ENCODE measurements around the gene ERBB4. TPM values are rescaled to one million over a fixed set of nuclear protein-coding genes. Genes with fewer than 3 reads are reported as not detected.

Gene ERBB4
- total RNA-seq, 2 experiments from 2014 or later = not detected

- no peaks in the 10 kb centered on the region for H3K27me3 Mint-ChIP-seq
- no peak overlapping the region for H3K27ac Mint-ChIP-seq
- H3K9me3 Mint-ChIP-seq = no peaks in the 10 kb centered on the region
- no peak for DNase-seq
- Histone ChIP-seq H3K27me3 (ENCODE audit: control insufficient read depth in 1 of 2, insufficient read depth in 2 of 2, low read length in 2 of 2) (no peaks in the 10 kb centered on the region), H3K27ac (ENCODE audit: low read depth in 1 of 2, low read length in 2 of 2) (no peak overlapping the region), H3K4me3 (ENCODE audit: low read length) (no peak overlapping the region), H3K9me3 (ENCODE audit: control insufficient read depth in 1 of 2, insufficient read depth in 1 of 2, low read length in 2 of 2) (peaks cover 0 to 3% of the 10 kb centered on the region in 2 experiments), H3K36me3 (ENCODE audit: insufficient read depth, low read length) (no peaks in the 10 kb centered on the region), H3K4me1 (ENCODE audit: insufficient read depth, low read length) (no peaks in the 10 kb centered on the region)
- TF ChIP-seq, protein P1, sequence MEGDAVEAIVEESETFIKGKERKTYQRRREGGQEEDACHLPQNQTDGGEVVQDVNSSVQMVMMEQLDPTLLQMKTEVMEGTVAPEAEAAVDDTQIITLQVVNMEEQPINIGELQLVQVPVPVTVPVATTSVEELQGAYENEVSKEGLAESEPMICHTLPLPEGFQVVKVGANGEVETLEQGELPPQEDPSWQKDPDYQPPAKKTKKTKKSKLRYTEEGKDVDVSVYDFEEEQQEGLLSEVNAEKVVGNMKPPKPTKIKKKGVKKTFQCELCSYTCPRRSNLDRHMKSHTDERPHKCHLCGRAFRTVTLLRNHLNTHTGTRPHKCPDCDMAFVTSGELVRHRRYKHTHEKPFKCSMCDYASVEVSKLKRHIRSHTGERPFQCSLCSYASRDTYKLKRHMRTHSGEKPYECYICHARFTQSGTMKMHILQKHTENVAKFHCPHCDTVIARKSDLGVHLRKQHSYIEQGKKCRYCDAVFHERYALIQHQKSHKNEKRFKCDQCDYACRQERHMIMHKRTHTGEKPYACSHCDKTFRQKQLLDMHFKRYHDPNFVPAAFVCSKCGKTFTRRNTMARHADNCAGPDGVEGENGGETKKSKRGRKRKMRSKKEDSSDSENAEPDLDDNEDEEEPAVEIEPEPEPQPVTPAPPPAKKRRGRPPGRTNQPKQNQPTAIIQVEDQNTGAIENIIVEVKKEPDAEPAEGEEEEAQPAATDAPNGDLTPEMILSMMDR (IDR thresholded peaks at IDR 0.05) = no peak
- no peak overlapping the region for H3K4me3 Mint-ChIP-seq
- H3K36me3 Mint-ChIP-seq (ENCODE audit: low read depth) = no peaks in the 10 kb centered on the region
- ChIA-PET POLR2A (no interaction called here), CTCF (no interaction called here)
- H3K4me1 Mint-ChIP-seq (ENCODE audit: low read depth) = no peaks in the 10 kb centered on the region
- no peak for ATAC-seq (ENCODE audit: poor library complexity)
- intact Hi-C loops (cut with DNase I, micrococcal nuclease) = no loop called here
Measured at GRCh38 chr2:211744379-211744778, 794.2 kb downstream of the ERBB4 start.

GRCh38 chr2:211741966-211742365 lies 796.6 kb downstream of the ERBB4 start:
- TF ChIP-seq, protein P1 (IDR thresholded peaks at IDR 0.05) = no peak
- Mint-ChIP-seq H3K27me3 (no peaks in the 10 kb centered on the region), H3K4me1 (ENCODE audit: low read depth) (no peaks in the 10 kb centered on the region), H3K9me3 (no peaks in the 10 kb centered on the region), H3K27ac (no peak overlapping the region), H3K4me3 (no peak overlapping the region), H3K36me3 (ENCODE audit: low read depth) (no peaks in the 10 kb centered on the region)
- intact Hi-C loops (cut with DNase I, micrococcal nuclease) = no loop called here
- no peak overlapping the region for H3K27ac ChIP-seq (ENCODE audit: low read depth in 1 of 2, low read length in 2 of 2)
- no peaks in the 10 kb centered on the region for H3K27me3 ChIP-seq (ENCODE audit: control insufficient read depth in 1 of 2, insufficient read depth in 2 of 2, low read length in 2 of 2)
- H3K4me1 ChIP-seq (ENCODE audit: insufficient read depth, low read length) = no peaks in the 10 kb centered on the region
- ChIA-PET POLR2A (no interaction called here), CTCF (no interaction called here)
- DNase-seq (no peak), ATAC-seq (ENCODE audit: poor library complexity) (no peak)
- H3K36me3 ChIP-seq (ENCODE audit: insufficient read depth, low read length) = no peaks in the 10 kb centered on the region
- H3K9me3 ChIP-seq (ENCODE audit: control insufficient read depth in 1 of 2, insufficient read depth in 1 of 2, low read length in 2 of 2) = peaks cover 0 to 3% of the 10 kb centered on the region in 2 experiments
- H3K4me3 ChIP-seq (ENCODE audit: low read length) = no peak overlapping the region

DNA sequence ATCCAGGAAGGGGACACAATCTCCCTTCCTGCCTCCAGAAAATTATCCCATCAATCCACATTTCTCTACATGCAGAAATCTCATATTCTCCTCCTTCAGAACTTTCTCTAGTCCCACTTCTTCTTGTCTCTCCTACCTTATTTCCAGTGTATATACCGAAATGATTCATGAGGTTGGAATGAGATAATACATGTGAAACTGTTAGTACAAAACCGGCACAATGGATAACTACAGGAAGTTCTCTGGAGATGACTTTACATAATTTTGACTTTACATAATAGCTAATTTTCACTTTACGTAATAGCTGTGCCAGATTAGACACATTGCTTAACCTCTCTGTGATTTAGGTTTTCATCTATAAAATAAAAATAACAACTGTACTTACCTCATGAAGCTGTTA lies 801.3 kb downstream of the ERBB4 start:
- ATAC-seq (ENCODE audit: poor library complexity) (no peak), DNase-seq (no peak)
- Histone ChIP-seq H3K4me1 (ENCODE audit: insufficient read depth, low read length) (no peaks in the 10 kb centered on the region), H3K27ac (ENCODE audit: low read depth in 1 of 2, low read length in 2 of 2) (no peak overlapping the region), H3K9me3 (ENCODE audit: control insufficient read depth in 1 of 2, insufficient read depth in 1 of 2, low read length in 2 of 2) (peaks cover 0 to 3% of the 10 kb centered on the region in 2 experiments), H3K4me3 (ENCODE audit: low read length) (no peak overlapping the region), H3K36me3 (ENCODE audit: insufficient read depth, low read length) (no peaks in the 10 kb centered on the region), H3K27me3 (ENCODE audit: control insufficient read depth in 1 of 2, insufficient read depth in 2 of 2, low read length in 2 of 2) (no peaks in the 10 kb centered on the region)
- no peak overlapping the region for H3K4me3 Mint-ChIP-seq
- H3K27me3 Mint-ChIP-seq = no peaks in the 10 kb centered on the region
- no peak overlapping the region for H3K27ac Mint-ChIP-seq
- ChIA-PET CTCF (no interaction called here), POLR2A (no interaction called here)
- TF ChIP-seq, protein P1 (IDR thresholded peaks at IDR 0.05) = no peak
- no peaks in the 10 kb centered on the region for H3K36me3 Mint-ChIP-seq (ENCODE audit: low read depth)
- no peaks in the 10 kb centered on the region for H3K4me1 Mint-ChIP-seq (ENCODE audit: low read depth)
- intact Hi-C loops (cut with DNase I, micrococcal nuclease) = no loop called here
- H3K9me3 Mint-ChIP-seq = no peaks in the 10 kb centered on the region

Data from CD4-positive, alpha-beta T cell (primary cell).